Spinal cord (tissue), 10 donors: ENCODE data around the gene CCNL1. TPM values are rescaled to one million over a fixed set of nuclear protein-coding genes. Genes with fewer than 3 reads are reported as not detected.

Source experiments
- DNase-seq, 6 donors: peaks; one replicate each; pipeline versions ENCODE4 v3.0.0 to v3.0.0-alpha.2; 2013 to 2015; ENCODE audit warnings: low spot score in 6 of 6, low read depth in 4 of 6
- H3K27ac ChIP-seq: one replicate; pipeline ENCODE4 v1.5.1; 2013; ENCODE audit warnings: low read depth, low read length, control low read depth
- H3K27me3 ChIP-seq: one replicate; pipeline ENCODE4 v1.6.1; 2013; ENCODE audit warnings: low read length; ENCODE audit not compliant: control insufficient read depth, insufficient read depth
- H3K36me3 ChIP-seq: one replicate; pipeline ENCODE4 v1.6.1; 2013; ENCODE audit warnings: low read length; ENCODE audit not compliant: control insufficient read depth, insufficient read depth
- H3K4me1 ChIP-seq: one replicate; pipeline ENCODE4 v1.6.1; 2013; ENCODE audit warnings: low read length; ENCODE audit not compliant: control insufficient read depth, insufficient read depth
- H3K4me3 ChIP-seq: one replicate; pipeline ENCODE4 v1.5.1; 2013; ENCODE audit warnings: low read depth, low read length, control low read depth
- H3K9me3 ChIP-seq: one replicate; pipeline ENCODE4 v1.6.1; 2013; ENCODE audit warnings: low read length; ENCODE audit not compliant: control insufficient read depth, insufficient read depth
- WGBS: methylation state at CpG from one replicate; pipeline ENCODE4 v1.1.5; 2013; ENCODE audit warnings: missing lambda C conversion rate; ENCODE audit not compliant: insufficient coverage; 5-methylcytosine and 5-hydroxymethylcytosine counted together
- polyA plus RNA-seq, 2 donors: library from polyadenylated mRNA; unstranded; fragments of 120-200 nt; gene quantifications; one replicate each; pipeline ENCODE4 v1.2.1, GENCODE V29; 2013; ENCODE audit not compliant: insufficient read length in 2 of 2
- small RNA-seq: library from RNA; depleted of rRNA; stranded (forward); fragments of <200 nt; gene quantifications from one replicate; pipeline ENCODE3, GENCODE V24; 2014; ENCODE audit warnings: low replicate concordance
- total RNA-seq, 2 donors: library from RNA; depleted of rRNA in 1 of 2; stranded (reverse); fragments of 120-200 nt in 1 of 2; fragments of >200 nt in 1 of 2; gene quantifications; one replicate each; pipeline versions ENCODE4 v1.2.3 to v1.2.4, GENCODE V29; 2013 to 2014
- donor health status: healthy.

CCNL1 gene
- total and polyA plus RNA-seq, 4 donors: 70.0 to 154 (median 117) TPM

DNA sequence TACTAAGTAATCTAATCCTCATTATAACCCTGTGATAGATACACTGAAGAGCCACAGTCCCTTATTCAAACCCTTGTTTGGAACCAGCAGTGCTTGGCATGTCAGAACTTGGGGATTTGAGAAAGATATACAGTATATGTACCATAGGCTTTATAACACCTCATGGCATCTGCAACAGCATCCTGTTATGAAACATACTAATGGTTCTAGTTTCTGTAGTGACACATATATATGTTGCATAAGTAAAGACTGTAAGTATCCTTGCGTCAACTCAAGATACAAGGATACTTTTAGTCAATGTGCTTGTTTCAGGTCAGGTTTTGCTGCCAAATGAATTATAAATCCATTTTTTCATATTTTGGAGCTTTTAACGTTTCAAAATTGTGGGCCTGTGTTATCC, 58.5 kb downstream of the CCNL1 start:
- Histone ChIP-seq H3K9me3 (no peaks in the 10 kb centered on the region), H3K36me3 (no peaks in the 10 kb centered on the region), H3K4me1 (peaks cover 5% of the 10 kb centered on the region), H3K4me3 (no peak overlapping the region), H3K27me3 (no peaks in the 10 kb centered on the region), H3K27ac (no peak overlapping the region)
- 100% methylated on average over 1 of the region's 2 CpGs for WGBS
- no peak for DNase-seq

DNA sequence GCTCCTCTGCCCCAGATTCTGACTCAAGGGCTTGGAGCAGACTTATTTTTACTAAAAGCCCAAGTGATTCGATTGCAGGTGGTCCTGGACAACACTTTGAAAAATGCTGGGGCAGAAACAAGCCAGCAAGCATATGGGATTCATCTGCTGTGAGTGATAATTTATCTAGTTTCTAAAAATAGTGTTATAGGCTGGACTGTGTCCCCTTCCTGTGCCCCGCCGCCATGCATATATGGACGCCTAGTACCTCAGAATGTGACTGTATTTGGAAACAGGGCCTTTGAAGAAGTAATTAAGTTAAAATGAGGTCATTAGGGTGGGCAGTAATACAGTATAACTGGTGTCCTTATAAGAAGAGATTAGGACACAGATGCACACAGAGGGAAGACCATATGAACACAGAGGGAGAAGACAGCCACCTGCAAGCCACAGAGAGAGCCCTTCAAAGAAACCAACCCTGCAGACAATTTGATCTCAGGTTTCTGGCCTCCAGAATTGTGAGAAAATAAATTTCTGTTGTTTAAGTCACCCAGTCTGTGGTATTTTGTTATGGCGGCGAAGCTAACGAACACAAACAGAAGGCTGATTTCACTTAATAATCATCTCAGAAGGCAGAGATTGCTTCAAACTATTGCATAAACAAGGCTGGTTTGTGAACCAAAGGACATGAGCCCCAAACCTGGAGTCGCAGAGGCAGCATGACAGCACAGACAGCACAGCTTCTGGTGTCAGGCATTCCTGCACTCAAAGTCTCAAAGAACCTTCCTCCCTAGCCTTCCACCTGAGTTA, 59.1 kb downstream of the CCNL1 start:
- Histone ChIP-seq H3K4me3 (no peak overlapping the region), H3K27me3 (no peaks in the 10 kb centered on the region), H3K4me1 (peaks cover 5% of the 10 kb centered on the region), H3K27ac (no peak overlapping the region), H3K36me3 (no peaks in the 10 kb centered on the region), H3K9me3 (no peaks in the 10 kb centered on the region)
- no peak for DNase-seq
- WGBS: 68% methylated on average over 4 of the region's 8 CpGs

DNA sequence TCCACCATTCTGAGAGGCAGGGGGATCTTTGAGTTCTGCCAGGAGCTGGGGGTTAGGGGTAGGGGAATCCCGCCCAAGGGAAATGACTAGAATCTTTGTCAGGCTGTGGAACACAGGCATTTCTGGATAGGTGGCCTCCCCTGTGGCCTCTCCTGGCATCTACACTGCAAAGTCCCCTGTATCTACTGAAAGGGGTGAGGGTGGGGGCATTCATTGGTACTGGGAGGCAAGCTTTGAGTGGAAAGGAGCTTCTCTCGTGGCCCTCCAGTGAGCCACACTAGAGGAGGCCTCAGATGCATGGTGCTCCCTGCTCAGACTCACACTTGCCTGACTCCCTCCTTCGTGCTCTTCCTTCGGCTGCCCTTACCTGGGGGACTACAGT, 59.9 kb downstream of the CCNL1 start:
- Histone ChIP-seq H3K36me3 (no peaks in the 10 kb centered on the region), H3K9me3 (no peaks in the 10 kb centered on the region), H3K4me1 (peaks cover 1% of the 10 kb centered on the region), H3K27ac (no peak overlapping the region), H3K27me3 (no peaks in the 10 kb centered on the region), H3K4me3 (no peak overlapping the region)
- WGBS: 100% methylated on average over 2 of the region's 4 CpGs
- no peak for DNase-seq

DNA sequence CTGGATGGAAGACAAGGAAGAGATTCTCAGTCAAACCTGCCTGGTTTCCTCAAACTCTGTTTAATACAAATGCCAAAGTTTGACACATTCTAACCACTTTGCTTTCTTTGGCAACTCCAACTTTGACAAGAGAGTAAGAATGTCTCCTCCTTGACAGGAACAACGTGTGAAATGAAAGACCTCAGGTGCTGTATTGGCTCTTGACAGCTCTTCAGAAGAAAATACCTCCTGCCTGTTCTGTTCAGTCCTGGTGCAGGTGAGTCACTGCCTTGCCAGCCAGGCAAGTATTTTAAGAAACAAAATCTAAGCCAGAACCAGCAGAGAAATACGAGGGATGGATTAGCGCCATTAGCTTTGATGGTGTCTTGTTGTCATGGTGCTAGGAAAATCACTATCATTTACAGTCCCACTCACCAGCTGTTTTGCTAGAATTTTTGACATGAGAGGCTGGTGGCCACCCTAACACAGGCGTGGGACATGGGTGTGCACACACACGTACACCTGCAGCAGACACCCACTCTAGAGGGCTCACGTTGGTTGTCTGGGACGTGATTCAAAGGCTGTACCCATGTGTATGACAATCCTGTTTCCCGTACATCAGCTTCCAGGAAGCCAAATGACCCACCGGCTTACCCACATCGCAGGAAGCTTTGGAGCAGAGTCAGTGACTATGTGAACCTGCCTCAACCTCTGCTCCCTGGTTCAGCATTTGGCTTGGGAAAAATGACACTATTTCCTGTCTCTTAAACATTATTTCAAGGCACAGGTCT, 60.4 kb downstream of the CCNL1 start:
- Histone ChIP-seq H3K4me3 (no peak overlapping the region), H3K4me1 (no peaks in the 10 kb centered on the region), H3K27me3 (no peaks in the 10 kb centered on the region), H3K27ac (no peak overlapping the region), H3K9me3 (no peaks in the 10 kb centered on the region), H3K36me3 (no peaks in the 10 kb centered on the region)
- WGBS: 82% methylated on average over 8 of the region's 10 CpGs
- peak in 1 of 6 donors; percentile 42 for DNase-seq

DNA sequence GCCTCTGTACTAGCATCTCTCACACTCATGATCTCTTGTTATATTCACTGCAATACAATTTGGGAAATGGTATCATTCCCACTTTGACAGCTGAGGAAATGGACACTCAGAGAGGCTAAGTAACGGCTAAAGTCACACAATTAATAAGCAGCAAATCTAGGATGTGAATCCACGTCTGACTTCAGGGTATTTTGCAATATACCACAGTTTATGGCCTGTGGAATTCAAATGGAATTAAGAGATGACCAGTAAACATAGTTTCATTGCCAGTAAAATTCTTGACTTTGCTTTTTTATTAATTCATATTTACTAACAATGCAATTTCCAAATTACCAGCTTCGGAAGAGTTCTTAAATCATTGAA, 61.1 kb downstream of the CCNL1 start:
- H3K27ac ChIP-seq: no peak overlapping the region
- no peaks in the 10 kb centered on the region for H3K9me3 ChIP-seq
- WGBS: 83% methylated on average over 1 of the region's 3 CpGs
- no peaks in the 10 kb centered on the region for H3K4me1 ChIP-seq
- H3K27me3 ChIP-seq: no peaks in the 10 kb centered on the region
- H3K4me3 ChIP-seq: no peak overlapping the region
- no peaks in the 10 kb centered on the region for H3K36me3 ChIP-seq
- no peak for DNase-seq

DNA sequence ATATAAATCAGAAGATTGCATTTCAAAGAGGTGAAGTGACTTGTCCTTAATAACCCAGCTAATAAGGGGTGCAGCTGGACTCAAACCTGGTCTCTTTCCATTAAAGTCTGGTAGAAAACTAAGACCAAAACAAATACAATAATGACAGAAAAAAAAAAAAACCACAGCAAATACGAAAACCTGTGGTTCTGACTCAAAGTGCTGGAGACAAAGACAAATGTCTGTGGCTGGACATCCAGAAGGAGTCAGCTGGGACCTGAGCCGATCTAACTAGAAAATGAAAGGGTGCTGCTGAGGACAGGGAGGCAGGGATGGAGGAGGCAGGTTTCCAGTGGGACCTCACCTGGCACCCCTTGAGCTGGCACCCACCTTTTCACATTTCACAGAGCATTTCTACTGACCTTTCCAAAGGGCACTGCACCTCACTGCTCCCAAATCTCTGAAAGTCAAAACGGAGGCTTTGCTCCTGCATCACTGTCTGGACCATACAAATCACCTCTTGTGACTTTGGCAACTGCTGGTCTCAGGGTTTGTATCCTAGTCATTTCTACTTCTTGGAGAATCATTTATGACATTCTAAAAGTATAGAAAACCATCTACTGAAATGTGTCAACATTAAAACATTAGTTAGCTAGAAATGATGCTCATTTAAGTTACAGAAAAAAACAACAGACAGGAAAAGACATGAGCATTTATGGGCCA, 61.7 kb downstream of the CCNL1 start:
- WGBS: 85% methylated on average over 2 of the region's 3 CpGs

More for the DNA sequence above, 61.7 kb downstream of the CCNL1 start:
- DNase-seq: no peak
- Histone ChIP-seq H3K4me1 (no peaks in the 10 kb centered on the region), H3K9me3 (no peaks in the 10 kb centered on the region), H3K36me3 (no peaks in the 10 kb centered on the region), H3K27ac (no peak overlapping the region), H3K27me3 (no peaks in the 10 kb centered on the region), H3K4me3 (no peak overlapping the region)

Small RNAs within 50 kb of the gene (small RNA-seq; reads per million reads assigned to genes)
- gene RF00019 (not detected), gene RNA5SP146 (not detected)
